GM18517 (cell line): ENCODE measurements around the gene SAP130.
"Not testable (repeated sequence)": the region's sequence is repeated elsewhere in the genome, so short reads cannot be mapped to it uniquely, and the experiment has no call there.

ENCODE experiments used
- ATAC-seq: cut with Tn5 transposase; IDR thresholded peaks from one replicate; pipeline ENCODE4 v1.9.1; 2021; ENCODE audit warnings: mild to moderate bottlenecking, moderate library complexity; ENCODE audit not compliant: unreplicated experiment

SAP130 gene

GRCh38 chr2:127953849-127954248, 74.0 kb downstream of the SAP130 start:
- ATAC-seq, result no peak

- no peak for ATAC-seq
Observed at GRCh38 chr2:127953128-127953718, 74.6 kb downstream of the SAP130 start.

- no peak for ATAC-seq
Observed at GRCh38 chr2:127951026-127951425, 76.8 kb downstream of the SAP130 start.

GRCh38 chr2:127950264-127950663, 77.6 kb downstream of the SAP130 start:
- no peak for ATAC-seq

- ATAC-seq, result no peak
Observed at GRCh38 chr2:127945281-127945680, 82.6 kb downstream of the SAP130 start.

GRCh38 chr2:127943186-127943585, 84.7 kb downstream of the SAP130 start:
- ATAC-seq, result no peak

GRCh38 chr2:127942002-127942401, 85.9 kb downstream of the SAP130 start:
- no peak for ATAC-seq

GRCh38 chr2:127941461-127941860, 86.4 kb downstream of the SAP130 start:
- ATAC-seq, result no peak

- no peak for ATAC-seq
Observed at GRCh38 chr2:127940641-127941040, 87.2 kb downstream of the SAP130 start.

- no peak for ATAC-seq
Observed at GRCh38 chr2:127935337-127935736, 92.5 kb downstream of the SAP130 start.

- no peak for ATAC-seq
Observed at GRCh38 chr2:127932199-127932876, 95.5 kb downstream of the SAP130 start.

- ATAC-seq, result no peak
Observed at GRCh38 chr2:127929449-127929848, 98.4 kb downstream of the SAP130 start.

- ATAC-seq, result no peak
Observed at GRCh38 chr2:127927384-127927783, 100.5 kb downstream of the SAP130 start.

- no peak for ATAC-seq
Observed at GRCh38 chr2:127917916-127918315, 109.9 kb downstream of the SAP130 start.

- ATAC-seq, result no peak
Observed at GRCh38 chr2:127913808-127914457, 113.9 kb downstream of the SAP130 start.

- no peak for ATAC-seq
Observed at GRCh38 chr2:127911737-127912136, 116.1 kb downstream of the SAP130 start.

GRCh38 chr2:127910415-127910814, 117.4 kb downstream of the SAP130 start:
- no peak for ATAC-seq

GRCh38 chr2:127909019-127909418, 118.8 kb downstream of the SAP130 start:
- no peak for ATAC-seq

- not testable (repeated sequence) for ATAC-seq
Observed at GRCh38 chr2:127907733-127908400, 120.0 kb downstream of the SAP130 start.

GRCh38 chr2:127906206-127906926, 121.5 kb downstream of the SAP130 start:
- no peak for ATAC-seq
